Mesendoderm (in vitro differentiated cells): ENCODE measurements around the gene CORT.
A peak's percentile ranks its signal among the peaks of the same experiment; 100 is the strongest.
"Not testable (repeated sequence)": the region's sequence is repeated elsewhere in the genome, so short reads cannot be mapped to it uniquely, and the experiment has no call there.

Experiments used
- DNase-seq: peaks from one replicate; pipeline ENCODE4 v3.0.0; 2013
- H2AK5ac ChIP-seq: 2 replicates; pipeline ENCODE4 v1.6.1; 2013; ENCODE audit warnings: low read length, inconsistent platforms
- H2BK120ac ChIP-seq: 2 replicates; pipeline ENCODE4 v1.6.1; 2013; ENCODE audit warnings: low read depth, mild to moderate bottlenecking, low read length, moderate library complexity, mixed read lengths
- H2BK15ac ChIP-seq: replicated peaks from 2 replicates; pipeline ENCODE4 v1.6.1; 2013; ENCODE audit warnings: low read depth, mild to moderate bottlenecking, moderate library complexity
- H2BK5ac ChIP-seq: 2 replicates; pipeline ENCODE4 v1.6.1; 2013; ENCODE audit warnings: low read length, inconsistent platforms
- H3K18ac ChIP-seq: 2 replicates; pipeline ENCODE4 v1.6.1; 2013; ENCODE audit warnings: mild to moderate bottlenecking, low read length, mixed read lengths
- H3K23ac ChIP-seq: one replicate; pipeline ENCODE4 v1.6.1; 2013; ENCODE audit warnings: low read length
- H3K27ac ChIP-seq: 2 replicates; pipeline ENCODE4 v1.5.1; 2013; ENCODE audit warnings: low read depth, mild to moderate bottlenecking, inconsistent platforms, low read length, moderate library complexity
- H3K27me3 ChIP-seq: 2 replicates; pipeline ENCODE4 v1.6.1; 2013; ENCODE audit warnings: low read length, control low read depth, mild to moderate bottlenecking, inconsistent platforms; ENCODE audit not compliant: insufficient read depth, poor library complexity
- H3K36me3 ChIP-seq: 2 replicates; pipeline ENCODE4 v1.6.1; 2013; ENCODE audit warnings: low read length, inconsistent platforms; ENCODE audit not compliant: control insufficient read depth, insufficient read depth
- H3K4ac ChIP-seq: one replicate; pipeline ENCODE4 v1.6.1; 2013; ENCODE audit warnings: low read depth, mild to moderate bottlenecking, low read length, moderate library complexity
- H3K4me1 ChIP-seq: 2 replicates; pipeline ENCODE4 v1.6.1; 2013; ENCODE audit warnings: low read depth, low read length, inconsistent platforms; ENCODE audit not compliant: control insufficient read depth
- H3K4me2 ChIP-seq: 2 replicates; pipeline ENCODE4 v1.6.1; 2013; ENCODE audit warnings: low read length
- H3K4me3 ChIP-seq: 2 replicates; pipeline ENCODE4 v1.5.1; 2013; ENCODE audit warnings: mild to moderate bottlenecking, low read length
- H3K56ac ChIP-seq: one replicate; pipeline ENCODE4 v1.6.1; 2013; ENCODE audit warnings: low read length
- H3K79me1 ChIP-seq: 2 replicates; pipeline ENCODE4 v1.6.1; 2013; ENCODE audit warnings: low read length, inconsistent platforms
- H3K79me2 ChIP-seq: 2 replicates; pipeline ENCODE4 v1.6.1; 2013; ENCODE audit warnings: mild to moderate bottlenecking, low read length; ENCODE audit not compliant: control insufficient read depth, insufficient read depth
- H3K9ac ChIP-seq: 2 replicates; pipeline ENCODE4 v1.6.1; 2013; ENCODE audit warnings: low read length, inconsistent platforms
- H4K5ac ChIP-seq: one replicate; pipeline ENCODE4 v1.6.1; 2013; ENCODE audit warnings: low read length
- H4K8ac ChIP-seq: one replicate; pipeline ENCODE4 v1.6.1; 2013; ENCODE audit warnings: low read depth, mild to moderate bottlenecking, control low read depth, low read length, moderate library complexity
- WGBS: extraction: QIAGEN DNeasy Blood & Tissue Kit; methylation state at CpG from one replicate; pipeline ENCODE4 v1.1.7; 2013; ENCODE audit warnings: low lambda C conversion rate, missing lambda C conversion rate; ENCODE audit not compliant: insufficient coverage; ENCODE audit errors: extremely low coverage; 5-methylcytosine and 5-hydroxymethylcytosine counted together

The CORT gene

GRCh38 chr1:10425826-10426534 is 23.9 kb upstream of the CORT start:
- H3K56ac ChIP-seq, H3K9ac ChIP-seq, H3K4ac ChIP-seq, H3K23ac ChIP-seq, H2BK120ac ChIP-seq, H3K36me3 ChIP-seq, H3K79me2 ChIP-seq, H4K8ac ChIP-seq, H3K27me3 ChIP-seq, H3K4me3 ChIP-seq, H2AK5ac ChIP-seq, H2BK5ac ChIP-seq, H3K18ac ChIP-seq, H3K79me1 ChIP-seq, H3K4me1 ChIP-seq, H3K27ac ChIP-seq, H3K4me2 ChIP-seq, H2BK15ac ChIP-seq, DNase-seq, H4K5ac ChIP-seq: not testable (repeated sequence)
- no CpG with 5 or more reads among the region's 21 CpGs for WGBS

DNA sequence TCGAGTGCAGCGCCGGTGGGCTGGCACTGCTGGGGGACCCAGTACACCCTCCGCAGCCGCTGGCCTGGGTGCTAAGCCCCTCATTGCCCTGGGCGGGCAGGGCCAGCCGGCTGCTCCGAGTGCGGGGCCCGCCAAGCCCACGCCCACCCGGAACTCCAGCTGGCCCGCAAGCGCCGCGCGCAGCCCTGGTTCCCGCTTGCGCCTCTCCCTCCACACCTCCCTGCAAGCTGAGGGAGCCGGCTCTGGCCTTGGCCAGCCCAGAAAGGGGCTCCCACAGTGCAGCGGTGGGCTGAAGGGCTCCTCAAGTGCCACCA is 23.3 kb upstream of the CORT start:
- H3K18ac ChIP-seq, H3K4me2 ChIP-seq, H4K5ac ChIP-seq, H3K9ac ChIP-seq, H3K27me3 ChIP-seq, H3K4ac ChIP-seq, H3K27ac ChIP-seq, H4K8ac ChIP-seq, H2BK15ac ChIP-seq, H3K79me1 ChIP-seq, H3K79me2 ChIP-seq, H2BK120ac ChIP-seq, H3K36me3 ChIP-seq, H2AK5ac ChIP-seq, DNase-seq, H3K4me3 ChIP-seq, H3K23ac ChIP-seq, H3K56ac ChIP-seq, H2BK5ac ChIP-seq, H3K4me1 ChIP-seq: not testable (repeated sequence)
- WGBS, result no CpG with 5 or more reads among the region's 21 CpGs

GRCh38 chr1:10428984-10429383 is 20.8 kb upstream of the CORT start:
- Histone ChIP-seq H3K79me2 (no peaks in the 10 kb centered on the region), H4K8ac (no peak overlapping the region), H3K27ac (no peak overlapping the region), H3K56ac (peak overlapping the region; percentile 11), H3K79me1 (no peaks in the 10 kb centered on the region), H2AK5ac (no peak overlapping the region), H3K27me3 (no peaks in the 10 kb centered on the region), H3K4me2 (no peak overlapping the region), H4K5ac (no peak overlapping the region), H3K4me3 (no peak overlapping the region), H2BK15ac (no peak overlapping the region), H3K9ac (no peak overlapping the region), H3K18ac (no peak overlapping the region), H3K36me3 (no peaks in the 10 kb centered on the region), H3K4ac (no peak overlapping the region), H2BK120ac (no peak overlapping the region), H3K4me1 (peaks cover 2% of the 10 kb centered on the region), H3K23ac (no peak overlapping the region), H2BK5ac (no peak overlapping the region)
- no peak for DNase-seq
- WGBS, result no CpG with 5 or more reads among the region's 5 CpGs

GRCh38 chr1:10429868-10430215 is 20.0 kb upstream of the CORT start:
- no peaks in the 10 kb centered on the region for H3K27me3 ChIP-seq
- peaks cover 2% of the 10 kb centered on the region for H3K4me1 ChIP-seq
- no peak overlapping the region for H2BK15ac ChIP-seq
- H3K4me3 ChIP-seq, result no peak overlapping the region
- no peak overlapping the region for H2BK5ac ChIP-seq
- H3K79me1 ChIP-seq, result no peaks in the 10 kb centered on the region
- no peak overlapping the region for H3K27ac ChIP-seq
- peak overlapping the region; percentile 92 for H3K56ac ChIP-seq
- peak overlapping the region; percentile 10 for H3K23ac ChIP-seq
- no peak overlapping the region for H4K5ac ChIP-seq
- H2BK120ac ChIP-seq, result no peak overlapping the region
- peak overlapping the region; percentile 74 for H3K9ac ChIP-seq
- DNase-seq, result no peak
- H4K8ac ChIP-seq, result no peak overlapping the region
- peak overlapping the region; percentile 53 for H3K4me2 ChIP-seq
- H2AK5ac ChIP-seq, result peak overlapping the region; percentile 6
- no CpG with 5 or more reads among the region's 16 CpGs for WGBS
- H3K36me3 ChIP-seq, result no peaks in the 10 kb centered on the region
- no peak overlapping the region for H3K18ac ChIP-seq
- H3K4ac ChIP-seq, result no peak overlapping the region
- H3K79me2 ChIP-seq, result no peaks in the 10 kb centered on the region

DNA sequence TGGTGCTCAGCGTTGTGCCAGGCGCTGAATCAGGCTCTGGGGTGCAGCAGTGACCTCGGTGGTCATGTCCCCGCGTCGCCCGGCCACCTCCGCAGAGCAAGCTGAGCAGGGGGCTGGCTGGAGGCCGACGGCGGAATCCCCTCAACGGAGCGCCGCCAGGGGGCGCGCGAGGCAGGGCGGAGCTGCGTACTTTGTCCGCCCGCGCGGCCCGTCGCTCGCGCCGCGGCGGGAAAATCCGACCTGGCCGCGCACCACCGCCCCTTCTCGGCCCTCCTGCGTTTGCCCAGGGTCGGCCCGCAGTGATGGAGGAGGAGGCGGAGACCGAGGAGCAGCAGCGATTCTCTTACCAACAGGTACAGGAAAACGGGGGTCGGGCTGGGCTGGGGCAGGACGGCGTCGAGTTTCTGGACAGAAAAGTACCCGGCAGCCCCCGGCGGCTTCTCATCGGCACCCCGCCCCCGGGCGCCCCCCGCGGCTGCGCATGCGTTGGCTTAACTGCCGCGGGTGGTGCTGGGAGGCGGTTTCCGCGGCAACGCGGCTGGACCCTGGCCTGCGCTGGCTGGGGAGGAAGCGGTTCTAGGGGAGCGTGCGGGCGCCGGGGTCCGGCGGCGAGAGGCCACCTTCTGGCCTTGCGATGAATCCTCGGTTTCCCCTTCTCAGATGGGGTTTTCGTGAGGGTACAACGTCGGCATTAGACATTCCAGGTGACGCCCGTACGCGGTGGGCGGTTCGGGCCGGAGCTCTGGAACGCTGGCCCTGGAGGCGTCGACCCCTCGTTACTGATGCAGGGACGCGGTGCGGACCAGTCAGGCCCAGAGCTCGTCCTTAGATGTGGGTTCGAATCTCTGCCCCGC is 19.4 kb upstream of the CORT start, which contains the start of gene CENPS:
CENPS (plus strand) TSS at position 218 of the 854 bp plus-strand sequence; CDS start at position 303, 85 bp downstream.
- peak; percentile 96 for DNase-seq

More for the DNA sequence above, 19.4 kb upstream of the CORT start, which contains the start of gene CENPS:
- Histone ChIP-seq H3K18ac (peak within 1 kb of the TSS; percentile 57), H2AK5ac (peak within 1 kb of the TSS; percentile 6), H3K4me3 (peak within 1 kb of the TSS; percentile 81), H3K4me1 (peaks cover 2% of the 10 kb centered on the region), H3K4me2 (peak within 1 kb of the TSS; percentile 76), H3K79me2 (no peaks in the 10 kb centered on the region), H3K56ac (peak within 1 kb of the TSS; percentile 97), H3K23ac (peak within 1 kb of the TSS; percentile 10), H4K5ac (no peak within 1 kb of the TSS), H3K27me3 (no peaks in the 10 kb centered on the region), H2BK120ac (no peak within 1 kb of the TSS), H3K27ac (peak within 1 kb of the TSS; percentile 62), H3K4ac (no peak within 1 kb of the TSS), H3K9ac (peak within 1 kb of the TSS; percentile 76), H3K79me1 (no peaks in the 10 kb centered on the region), H2BK15ac (no peak within 1 kb of the TSS), H4K8ac (no peak within 1 kb of the TSS), H3K36me3 (peaks cover 1% of the 10 kb centered on the region), H2BK5ac (peak within 1 kb of the TSS; percentile 38)
- WGBS, result no CpG with 5 or more reads among the region's 95 CpGs
